Calu3 (cell line): Measurements from ENCODE around the gene SMTN. TPM values are rescaled to one million over a fixed set of nuclear protein-coding genes. Genes with fewer than 3 reads are reported as not detected.

Experiments
- BruUV-seq: library from RNA; stranded (reverse); fragments of 400-500 nt; replicated peaks from 2 replicates; lab custom pipeline; 2021; lab: Mats Ljungman, UMichigan
- CTCF ChIA-PET: fragments of 300-600 bp; sonication (Branson Sonifier 250); formaldehyde crosslinking; loops from one replicate; lab custom pipeline; 2022; ENCODE audit warnings: antibody characterized with exemption; lab: Charles Lee
- DNase-seq: peaks from one replicate; pipeline ENCODE4 v3.0.0; 2022
- H3K27ac Mint-ChIP-seq: one replicate; pipeline ENCODE4 v1.8.0; 2022; ENCODE audit warnings: mixed read lengths; ENCODE audit not compliant: unreplicated experiment
- H3K27me3 Mint-ChIP-seq: one replicate; pipeline ENCODE4 v1.8.0; 2022; ENCODE audit warnings: mixed read lengths; ENCODE audit not compliant: unreplicated experiment
- H3K36me3 Mint-ChIP-seq: one replicate; pipeline ENCODE4 v1.8.0; 2022; ENCODE audit warnings: mild to moderate bottlenecking, moderate library complexity, mixed read lengths; ENCODE audit not compliant: insufficient read depth, unreplicated experiment
- H3K4me1 Mint-ChIP-seq: one replicate; pipeline ENCODE4 v1.8.0; 2022; ENCODE audit warnings: mild to moderate bottlenecking, low read depth, mixed read lengths; ENCODE audit not compliant: unreplicated experiment
- H3K4me3 Mint-ChIP-seq: one replicate; pipeline ENCODE4 v1.8.0; 2022; ENCODE audit warnings: mild to moderate bottlenecking, low read depth, moderate library complexity, mixed read lengths; ENCODE audit not compliant: unreplicated experiment
- H3K9me3 Mint-ChIP-seq: one replicate; pipeline ENCODE4 v1.8.0; 2022; ENCODE audit warnings: low read depth, mixed read lengths; ENCODE audit not compliant: unreplicated experiment
- intact Hi-C: fragments of 100-400 bp; cut with micrococcal nuclease; formaldehyde crosslinking; loops from one replicate; pipeline ENCODE4 v1.10.0; 2022; ENCODE audit not compliant: unreplicated experiment
- total RNA-seq: library from RNA; stranded (reverse); gene quantifications from 2 replicates; pipeline ENCODE4 v1.2.3, GENCODE V29; 2022
- TF ChIP-seq, protein P1 (sequence below): fragments of 200-600 bp; IDR thresholded peaks from one replicate; pipeline ENCODE4 v1.8.0; 2022; ENCODE audit warnings: antibody characterized with exemption; ENCODE audit not compliant: unreplicated experiment

Gene SMTN
- total RNA-seq, 1 experiment from 2014 or later: 61.0 TPM

DNA sequence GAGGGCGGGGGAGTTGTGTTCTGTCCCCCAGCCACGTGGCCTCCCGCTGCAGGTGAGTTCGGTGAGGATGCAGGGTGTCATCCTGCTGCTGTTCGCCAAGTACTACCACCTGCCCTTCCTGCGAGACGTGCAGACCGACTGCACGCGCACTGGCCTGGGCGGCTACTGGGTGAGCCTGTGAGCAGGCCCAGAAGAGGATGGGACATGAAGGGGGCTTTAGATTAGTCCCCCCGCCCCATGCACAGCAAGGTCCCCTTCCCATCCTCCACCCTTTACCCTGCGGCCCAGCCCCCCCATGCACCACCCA, 45.7 kb downstream of the SMTN start:
- Mint-ChIP-seq H3K27ac (no peak overlapping the region), H3K4me3 (no peak overlapping the region), H3K27me3 (peaks cover 16% of the 10 kb centered on the region), H3K36me3 (peaks cover 8% of the 10 kb centered on the region), H3K9me3 (no peaks in the 10 kb centered on the region), H3K4me1 (peaks cover 20% of the 10 kb centered on the region)
- BruUV-seq: no TSS peak
- TF ChIP-seq, protein P1, sequence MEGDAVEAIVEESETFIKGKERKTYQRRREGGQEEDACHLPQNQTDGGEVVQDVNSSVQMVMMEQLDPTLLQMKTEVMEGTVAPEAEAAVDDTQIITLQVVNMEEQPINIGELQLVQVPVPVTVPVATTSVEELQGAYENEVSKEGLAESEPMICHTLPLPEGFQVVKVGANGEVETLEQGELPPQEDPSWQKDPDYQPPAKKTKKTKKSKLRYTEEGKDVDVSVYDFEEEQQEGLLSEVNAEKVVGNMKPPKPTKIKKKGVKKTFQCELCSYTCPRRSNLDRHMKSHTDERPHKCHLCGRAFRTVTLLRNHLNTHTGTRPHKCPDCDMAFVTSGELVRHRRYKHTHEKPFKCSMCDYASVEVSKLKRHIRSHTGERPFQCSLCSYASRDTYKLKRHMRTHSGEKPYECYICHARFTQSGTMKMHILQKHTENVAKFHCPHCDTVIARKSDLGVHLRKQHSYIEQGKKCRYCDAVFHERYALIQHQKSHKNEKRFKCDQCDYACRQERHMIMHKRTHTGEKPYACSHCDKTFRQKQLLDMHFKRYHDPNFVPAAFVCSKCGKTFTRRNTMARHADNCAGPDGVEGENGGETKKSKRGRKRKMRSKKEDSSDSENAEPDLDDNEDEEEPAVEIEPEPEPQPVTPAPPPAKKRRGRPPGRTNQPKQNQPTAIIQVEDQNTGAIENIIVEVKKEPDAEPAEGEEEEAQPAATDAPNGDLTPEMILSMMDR: no peak
- CTCF ChIA-PET: no interaction called here
- DNase-seq: no peak
- intact Hi-C loops: no loop called here

DNA sequence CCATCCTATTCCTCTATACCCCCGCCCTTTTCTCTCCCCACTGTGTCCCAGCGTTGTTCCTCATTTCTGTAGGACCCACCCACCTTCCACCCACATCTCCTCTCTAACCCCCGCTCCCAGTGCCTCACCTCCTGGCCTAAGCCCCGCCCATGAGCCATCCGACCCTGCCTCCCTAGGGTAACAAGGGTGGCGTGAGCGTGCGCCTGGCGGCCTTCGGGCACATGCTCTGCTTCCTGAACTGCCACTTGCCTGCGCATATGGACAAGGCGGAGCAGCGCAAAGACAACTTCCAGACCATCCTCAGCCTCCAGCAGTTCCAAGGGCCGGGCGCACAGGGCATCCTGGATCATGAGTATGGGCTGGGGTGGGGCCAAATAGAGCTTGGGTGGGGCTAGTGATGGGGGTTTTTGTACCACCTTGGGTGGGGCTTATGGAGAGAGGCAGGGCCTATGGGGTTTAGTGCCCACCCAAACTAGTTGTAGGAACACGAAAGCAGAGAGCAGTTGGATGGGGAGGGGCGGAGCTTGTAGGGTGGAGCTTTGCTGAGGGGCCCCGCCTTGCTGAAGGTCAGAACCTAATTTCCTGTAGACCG, 46.2 kb downstream of the SMTN start:
- TF ChIP-seq, protein P1: no peak
- Mint-ChIP-seq H3K9me3 (no peaks in the 10 kb centered on the region), H3K27me3 (peaks cover 16% of the 10 kb centered on the region), H3K36me3 (peaks cover 8% of the 10 kb centered on the region), H3K4me3 (no peak overlapping the region), H3K4me1 (peaks cover 24% of the 10 kb centered on the region), H3K27ac (no peak overlapping the region)
- BruUV-seq: no TSS peak
- intact Hi-C loops: no loop called here
- CTCF ChIA-PET: no interaction called here
- DNase-seq: no peak

DNA sequence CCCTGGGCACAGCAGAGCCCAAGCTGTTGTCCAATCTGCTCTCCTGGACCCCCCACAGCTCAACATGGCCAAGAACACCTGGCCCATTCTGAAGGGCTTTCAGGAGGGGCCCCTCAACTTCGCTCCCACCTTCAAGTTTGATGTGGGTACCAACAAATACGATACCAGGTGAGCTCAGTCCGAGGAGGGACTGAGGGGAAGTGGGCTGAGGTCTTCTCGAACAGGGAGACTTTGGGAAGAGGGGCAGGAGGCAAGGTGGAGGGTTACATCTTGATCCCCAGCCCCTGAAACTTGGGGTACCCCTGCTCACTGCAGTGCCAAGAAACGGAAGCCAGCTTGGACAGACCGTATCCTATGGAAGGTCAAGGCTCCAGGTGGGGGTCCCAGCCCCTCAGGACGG, 47.0 kb downstream of the SMTN start:
- H3K27ac Mint-ChIP-seq: no peak overlapping the region
- TF ChIP-seq, protein P1: no peak
- peaks cover 16% of the 10 kb centered on the region for H3K27me3 Mint-ChIP-seq
- H3K4me1 Mint-ChIP-seq: peaks cover 22% of the 10 kb centered on the region
- no peak overlapping the region for H3K4me3 Mint-ChIP-seq
- intact Hi-C loops: no loop called here
- CTCF ChIA-PET: interaction anchor here (0.6 kb wide), 2 partner anchors 154 to 680 kb away, joined by 3 to 5 read pairs; no protein-coding TSS in a partner anchor
- no peak for DNase-seq
- no TSS peak for BruUV-seq
- H3K36me3 Mint-ChIP-seq: peaks cover 1% of the 10 kb centered on the region
- H3K9me3 Mint-ChIP-seq: no peaks in the 10 kb centered on the region

DNA sequence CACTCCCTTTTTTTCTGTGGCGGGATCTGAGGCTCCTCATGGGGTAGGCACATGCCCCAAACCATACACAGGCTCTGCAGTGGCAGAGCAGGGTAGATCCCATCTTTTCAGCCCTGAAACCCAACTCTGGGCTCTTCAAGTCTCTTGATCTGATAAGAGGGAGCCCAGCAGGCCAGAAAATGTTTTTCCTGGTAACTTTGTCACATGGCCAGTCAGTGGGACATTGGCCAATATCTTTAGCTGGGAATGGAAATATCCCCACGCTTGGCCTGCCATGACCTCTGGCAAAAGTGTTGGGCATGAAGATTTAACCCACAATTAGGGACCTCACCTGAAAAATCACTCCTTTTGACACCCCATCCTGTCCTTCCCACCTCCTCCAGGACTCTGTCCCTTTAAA, 49.8 kb downstream of the SMTN start:
- intact Hi-C loops: no loop called here
- no peak for DNase-seq
- TF ChIP-seq, protein P1: no peak
- no peaks in the 10 kb centered on the region for H3K36me3 Mint-ChIP-seq
- no TSS peak for BruUV-seq
- CTCF ChIA-PET: interaction anchor here (0.6 to 1.0 kb wide), 2 partner anchors 29 to 487 kb away, joined by 5 to 6 read pairs; no protein-coding TSS in a partner anchor
- H3K27me3 Mint-ChIP-seq: peaks cover 3% of the 10 kb centered on the region
- no peak overlapping the region for H3K27ac Mint-ChIP-seq
- no peak overlapping the region for H3K4me3 Mint-ChIP-seq
- no peaks in the 10 kb centered on the region for H3K9me3 Mint-ChIP-seq
- H3K4me1 Mint-ChIP-seq: peaks cover 14% of the 10 kb centered on the region
